CD4-positive, alpha-beta T cell treated with Interleukin-15 for 1 hour (primary cell): ENCODE results near the gene NRP1.

Experiments used
- DNase-seq: peaks from one replicate; pipeline ENCODE4 v3.0.0-alpha.2; 2020

The NRP1 gene

DNA sequence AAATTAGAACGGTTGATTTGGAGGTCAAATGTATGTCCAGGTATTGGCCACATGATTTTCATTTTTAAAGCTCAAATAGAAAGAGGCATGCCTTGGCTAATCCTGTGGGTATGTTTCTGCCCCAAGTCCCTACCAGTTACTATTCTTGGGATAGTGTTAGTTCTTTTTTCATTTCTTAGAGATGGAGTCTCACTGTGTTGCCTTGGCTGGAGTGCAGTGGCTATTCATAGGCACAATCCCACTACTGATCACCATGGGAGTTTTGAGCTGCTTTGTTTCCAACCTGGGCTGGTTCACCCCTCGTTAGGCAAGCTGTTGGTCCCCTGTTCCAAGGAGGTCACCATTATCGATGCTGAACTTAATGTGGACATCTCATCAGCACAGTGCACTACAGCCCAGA lies 46.3 kb downstream of the NRP1 start:
- DNase-seq = no peak

DNA sequence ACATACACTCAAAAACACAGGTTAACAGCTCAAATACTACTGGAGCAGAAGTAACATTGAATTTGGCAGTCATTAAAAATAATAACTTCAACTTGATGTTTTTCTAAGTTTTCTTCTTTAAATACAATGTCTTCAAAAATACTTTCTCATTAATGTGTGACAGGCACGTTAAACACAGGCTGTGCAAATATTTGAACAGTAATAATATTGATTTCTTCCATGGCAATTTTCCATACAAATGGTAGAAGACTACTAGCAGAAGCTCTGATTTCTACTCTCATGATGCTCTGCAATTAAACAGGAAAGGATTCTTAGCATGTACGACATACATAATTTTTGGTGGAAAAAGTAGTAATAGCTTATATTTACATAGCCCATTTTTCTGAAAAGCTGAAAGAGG lies 47.4 kb downstream of the NRP1 start:
- no peak for DNase-seq

GRCh38 chr10:33286157-33286934 lies 48.1 kb downstream of the NRP1 start:
- DNase-seq = no peak

DNA sequence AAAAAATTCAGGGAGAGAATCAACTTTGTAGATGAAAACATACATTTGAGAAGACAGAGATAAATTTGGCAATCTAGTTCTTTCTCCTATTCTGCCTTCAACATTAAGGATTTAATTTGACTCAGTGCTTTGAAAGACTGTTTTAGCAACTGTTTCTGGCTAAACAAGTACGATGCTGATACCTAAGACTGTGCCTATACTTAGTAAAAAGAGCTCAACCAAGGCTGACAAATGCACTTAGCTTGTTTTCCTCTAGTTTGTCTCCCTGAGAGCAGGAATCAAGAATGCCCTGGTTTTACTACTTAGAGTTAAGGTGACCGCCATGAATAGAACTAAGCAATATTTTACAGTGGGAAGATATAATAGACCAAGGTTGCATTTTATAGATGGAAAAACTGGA lies 49.5 kb downstream of the NRP1 start:
- DNase-seq = no peak

DNA sequence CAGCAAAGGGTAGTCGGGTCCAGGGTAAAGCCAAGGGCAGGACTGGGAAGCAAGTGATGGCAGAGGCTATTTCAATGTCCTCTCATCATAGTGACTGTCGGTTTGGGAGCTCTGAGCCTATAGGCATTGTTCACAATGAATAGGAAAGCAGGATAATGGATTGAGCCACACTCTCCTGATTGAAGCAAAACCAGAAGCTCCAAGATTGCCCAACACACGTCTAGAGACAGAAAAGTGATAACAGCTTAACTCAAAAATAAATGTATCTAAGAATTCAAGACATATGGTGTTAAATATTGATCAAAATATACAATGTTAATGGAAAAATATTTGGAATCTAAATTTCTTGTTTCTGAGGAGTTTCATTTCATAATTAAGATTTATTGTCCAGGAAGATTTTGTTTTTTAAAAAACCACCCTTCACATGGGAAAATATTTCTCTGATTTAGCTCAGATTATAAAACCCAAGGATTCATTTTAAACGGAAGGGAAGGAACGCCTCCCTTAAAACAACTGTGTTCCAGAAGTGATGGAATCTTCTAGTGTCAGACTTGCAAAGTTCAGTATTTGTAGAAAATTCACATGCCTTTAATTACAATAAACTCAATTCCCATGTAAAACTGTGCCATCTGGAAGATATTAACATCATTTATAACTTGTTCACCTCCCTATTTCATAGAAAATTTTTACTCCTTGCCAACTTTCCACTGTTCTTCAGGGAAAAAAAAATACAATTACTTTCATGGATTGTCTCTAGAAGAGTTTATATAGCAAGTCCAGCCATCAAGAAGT lies 54.5 kb downstream of the NRP1 start:
- DNase-seq = no peak

DNA sequence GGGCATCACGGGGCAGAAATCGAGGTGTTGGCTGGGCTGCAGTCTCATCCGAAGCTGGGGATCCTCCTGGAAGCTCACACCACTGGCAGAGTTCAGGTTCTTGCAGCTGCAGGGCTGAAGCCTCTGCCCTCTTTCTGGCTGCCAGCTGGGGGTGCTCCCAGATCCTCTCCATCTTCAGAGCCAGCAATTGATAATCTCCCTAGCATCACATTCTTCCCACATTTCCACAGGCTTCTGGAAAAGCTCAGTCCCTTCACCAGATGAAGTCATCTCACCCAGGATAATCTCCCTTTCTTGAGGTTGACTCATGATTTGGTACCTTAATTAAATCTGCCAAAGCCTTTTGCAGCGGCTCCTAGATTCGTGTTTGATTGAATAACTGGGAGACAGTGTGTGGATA lies 55.2 kb downstream of the NRP1 start:
- no peak for DNase-seq

DNA sequence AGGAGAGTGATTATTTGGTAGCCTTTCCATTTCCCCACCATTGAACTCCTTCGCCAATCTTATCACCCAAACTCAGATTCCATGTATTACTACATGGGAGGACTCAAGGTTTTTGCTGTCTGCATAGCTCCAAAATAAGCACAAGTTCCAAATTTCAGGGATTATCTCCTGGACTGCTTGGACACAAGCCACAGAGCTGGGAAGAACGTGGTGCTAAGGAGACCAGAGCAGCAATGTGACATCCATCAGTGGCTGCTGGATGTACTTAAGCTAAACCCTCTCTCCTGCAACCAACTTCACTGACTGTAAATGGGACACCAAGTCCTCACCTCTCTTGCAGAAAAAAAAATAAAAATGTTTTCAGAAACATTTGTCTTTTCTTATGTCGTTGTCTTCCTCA lies 56.3 kb downstream of the NRP1 start:
- DNase-seq = no peak

DNA sequence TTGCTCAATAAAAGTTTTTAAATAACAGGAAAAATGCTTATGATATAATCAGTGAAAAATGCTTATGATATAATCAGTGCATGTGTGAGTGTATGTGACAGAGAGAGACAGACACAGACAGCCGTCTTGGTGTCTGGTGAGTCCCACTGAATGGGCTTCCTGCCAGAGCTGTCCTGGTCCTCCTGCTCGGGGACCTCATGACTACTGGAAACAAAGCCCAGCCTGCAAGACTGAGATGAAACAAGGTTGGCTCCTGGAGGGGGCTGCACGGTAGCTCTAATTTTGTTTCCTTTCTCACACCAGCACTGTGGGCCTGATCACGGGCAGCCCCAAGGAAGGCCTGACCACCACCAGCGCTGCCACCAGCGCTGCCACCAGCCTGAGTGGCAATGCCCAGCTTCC lies 57.3 kb downstream of the NRP1 start:
- DNase-seq = no peak

DNA sequence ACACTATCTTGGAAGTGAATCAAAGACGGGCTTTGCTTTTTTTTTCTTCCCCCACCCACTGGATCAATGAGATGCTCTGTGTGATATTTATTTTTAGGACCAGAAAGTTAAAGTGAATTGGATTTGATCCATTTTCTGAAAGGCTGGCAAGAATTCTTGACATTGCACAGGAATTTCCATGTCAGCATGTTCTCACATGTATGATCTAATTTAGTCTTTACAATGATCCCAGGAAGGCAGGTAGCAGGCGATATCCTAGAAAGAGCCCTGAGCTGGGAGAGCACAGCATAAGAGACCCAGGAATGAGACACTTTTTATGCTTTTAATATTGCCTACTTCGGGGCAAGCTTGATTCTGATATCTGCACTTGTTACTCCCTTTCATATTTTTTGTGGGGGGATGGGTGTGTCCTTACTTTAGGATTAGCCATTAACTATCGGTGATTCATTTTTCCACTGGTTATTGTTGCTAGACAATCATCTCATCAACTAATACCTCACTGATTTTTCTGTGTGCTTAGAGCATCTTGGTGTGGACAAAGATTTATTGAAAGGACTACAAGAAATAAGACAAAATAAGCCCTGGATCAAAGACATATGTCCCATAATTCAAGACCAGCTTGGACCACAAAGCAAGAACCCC lies 58.1 kb downstream of the NRP1 start:
- DNase-seq = no peak

GRCh38 chr10:33274096-33274785 lies 60.2 kb downstream of the NRP1 start:
- no peak for DNase-seq

- DNase-seq = no peak
Measured at GRCh38 chr10:33273295-33274002, 61.0 kb downstream of the NRP1 start.

DNA sequence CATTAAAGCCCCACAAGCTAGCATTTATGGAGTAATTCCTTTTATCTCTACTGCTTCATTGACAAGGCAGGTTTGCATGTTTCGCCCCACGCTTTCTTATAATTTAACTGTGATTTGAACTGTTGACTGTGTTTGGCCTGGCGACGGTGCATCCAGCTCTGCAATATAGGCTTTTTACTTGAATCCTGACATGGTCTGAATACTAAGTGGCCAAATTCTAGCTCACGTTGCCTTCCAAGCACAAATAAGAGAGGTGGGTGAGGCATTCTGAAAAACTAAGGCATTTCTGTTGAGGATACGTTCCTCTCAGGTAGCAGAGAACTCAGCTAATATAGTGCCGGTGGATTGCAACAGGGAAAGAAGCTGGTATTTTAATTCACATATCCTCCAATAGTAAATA lies 61.8 kb downstream of the NRP1 start:
- no peak for DNase-seq

DNA sequence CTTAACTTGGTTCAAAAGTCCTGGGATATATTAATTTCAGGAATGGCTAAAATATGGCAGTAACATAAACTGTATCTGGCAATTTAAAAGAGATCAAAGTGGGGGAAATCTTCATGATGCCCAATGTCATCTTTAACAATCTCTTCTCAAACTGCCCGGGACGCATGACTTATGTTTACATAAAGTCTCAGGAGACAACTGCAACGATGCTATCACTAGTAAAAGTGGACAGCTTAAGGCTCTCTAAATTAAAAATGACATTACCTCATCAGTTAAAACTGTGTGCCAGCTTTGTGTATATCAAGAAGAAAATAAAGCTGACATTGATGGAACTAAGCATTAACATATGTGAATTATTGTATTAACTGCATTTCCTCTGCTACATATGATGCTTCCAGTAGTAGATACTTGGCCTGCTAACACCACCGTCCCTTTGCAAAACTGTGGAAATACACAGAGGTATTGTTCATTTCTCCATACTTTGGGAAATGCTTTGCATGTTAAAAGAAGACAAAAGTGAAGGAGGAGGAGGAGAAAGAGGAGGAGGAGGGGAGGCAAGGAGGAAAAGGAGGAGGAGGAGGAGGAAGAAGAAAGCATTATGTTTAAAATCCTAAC lies 62.4 kb downstream of the NRP1 start:
- no peak for DNase-seq

DNA sequence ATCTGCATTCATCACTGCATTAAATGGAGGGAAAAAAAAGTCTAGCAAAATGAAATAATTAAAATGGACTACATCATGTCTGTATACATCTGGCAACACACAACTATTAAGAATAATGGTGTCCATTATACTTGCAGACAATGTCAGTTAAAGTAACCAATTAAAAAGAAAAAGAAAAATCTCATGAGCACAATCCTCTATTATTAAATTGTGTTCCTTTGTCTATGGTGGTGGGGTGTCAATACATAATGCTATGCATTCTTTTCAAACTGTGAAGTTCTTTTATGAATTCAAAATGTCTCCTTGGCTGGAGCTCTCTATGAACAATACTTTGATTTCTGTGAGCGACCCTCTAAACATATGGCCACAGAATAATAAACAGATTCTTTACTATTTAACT lies 63.5 kb downstream of the NRP1 start:
- DNase-seq = no peak

GRCh38 chr10:33267708-33268107 lies 66.8 kb downstream of the NRP1 start:
- no peak for DNase-seq

DNA sequence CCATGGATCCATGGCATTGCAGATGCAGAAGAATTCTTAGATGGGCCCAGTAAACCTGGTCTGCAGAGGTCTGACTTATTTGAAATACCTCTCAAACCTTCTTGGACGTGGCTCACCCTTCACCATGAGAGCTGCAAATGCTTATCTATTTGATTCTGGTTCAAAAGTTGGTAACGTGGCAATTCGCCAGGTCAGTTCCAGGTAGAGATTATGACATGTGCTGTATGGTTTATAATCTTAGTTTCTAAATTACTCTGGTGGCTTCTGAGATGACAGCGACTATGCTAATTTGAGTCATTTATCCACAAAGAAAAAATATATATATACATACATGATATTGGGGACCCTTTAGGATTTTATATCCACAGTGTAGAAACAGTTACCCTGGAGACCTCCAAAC lies 68.8 kb downstream of the NRP1 start:
- no peak for DNase-seq

GRCh38 chr10:33263453-33263852 lies 71.0 kb downstream of the NRP1 start:
- no peak for DNase-seq

- no peak for DNase-seq
Measured at GRCh38 chr10:33262871-33263270, 71.6 kb downstream of the NRP1 start.

- DNase-seq = no peak
Measured at GRCh38 chr10:33260403-33261149, 73.9 kb downstream of the NRP1 start.

GRCh38 chr10:33258967-33259366 lies 75.5 kb downstream of the NRP1 start:
- DNase-seq = no peak

- no peak for DNase-seq
Measured at GRCh38 chr10:33257439-33258080, 76.9 kb downstream of the NRP1 start.
